KMS-11 (cell line): ENCODE measurements around the gene UQCRHL.

Source experiments
- H2AFZ ChIP-seq: fragments of 200-600 bp; sonication (generic); 2 replicates; pipeline ENCODE4 v1.6.1; 2016; ENCODE audit warnings: antibody characterized with exemption, mixed run types, low read depth
- H3K27ac ChIP-seq: fragments of 200-600 bp; sonication (generic); 2 replicates; pipeline ENCODE4 v1.6.1; 2016; ENCODE audit warnings: mild to moderate bottlenecking, mixed run types
- H3K27me3 ChIP-seq: fragments of 200-600 bp; sonication (generic); 2 replicates; pipeline ENCODE4 v1.6.1; 2017; ENCODE audit warnings: mild to moderate bottlenecking, low read depth, mixed run types, moderate library complexity; ENCODE audit not compliant: insufficient read depth
- H3K36me3 ChIP-seq: fragments of 200-600 bp; sonication (generic); 2 replicates; pipeline ENCODE4 v1.6.1; 2017; ENCODE audit warnings: mild to moderate bottlenecking, mixed run types; ENCODE audit not compliant: insufficient read depth
- H3K4me1 ChIP-seq: fragments of 200-600 bp; sonication (generic); 2 replicates; pipeline ENCODE4 v1.6.1; 2016; ENCODE audit warnings: mild to moderate bottlenecking, low read depth, mixed run types; ENCODE audit not compliant: poor library complexity, severe bottlenecking
- H3K4me2 ChIP-seq: fragments of 200-600 bp; sonication (generic); 2 replicates; pipeline ENCODE4 v1.7.0; 2016; ENCODE audit warnings: mild to moderate bottlenecking, mixed run types
- H3K4me3 ChIP-seq: fragments of 200-600 bp; sonication (generic); IDR thresholded peaks from 2 replicates; pipeline ENCODE4 v1.6.1; 2017; ENCODE audit warnings: low read depth, low read length, mixed read lengths; ENCODE audit not compliant: insufficient read depth
- H3K79me2 ChIP-seq: fragments of 200-600 bp; sonication (generic); 2 replicates; pipeline ENCODE4 v1.6.1; 2016; ENCODE audit warnings: low read depth, mixed run types; ENCODE audit not compliant: insufficient read depth
- H3K9ac ChIP-seq: fragments of 200-600 bp; sonication (generic); 2 replicates; pipeline ENCODE4 v1.6.1; 2016; ENCODE audit warnings: mild to moderate bottlenecking, mixed run types
- H4K20me1 ChIP-seq: fragments of 200-600 bp; sonication (generic); 2 replicates; pipeline ENCODE4 v1.6.1; 2016; ENCODE audit warnings: mild to moderate bottlenecking, mixed run types; ENCODE audit not compliant: insufficient read depth
- TF ChIP-seq, protein P1 (sequence below): fragments of 200-600 bp; sonication (generic); conservative IDR thresholded peaks from 2 replicates; pipeline ENCODE4 v1.6.1; 2017; ENCODE audit warnings: low read depth, mild to moderate bottlenecking, antibody characterized with exemption, low read length, moderate library complexity, mixed read lengths

The UQCRHL gene

DNA sequence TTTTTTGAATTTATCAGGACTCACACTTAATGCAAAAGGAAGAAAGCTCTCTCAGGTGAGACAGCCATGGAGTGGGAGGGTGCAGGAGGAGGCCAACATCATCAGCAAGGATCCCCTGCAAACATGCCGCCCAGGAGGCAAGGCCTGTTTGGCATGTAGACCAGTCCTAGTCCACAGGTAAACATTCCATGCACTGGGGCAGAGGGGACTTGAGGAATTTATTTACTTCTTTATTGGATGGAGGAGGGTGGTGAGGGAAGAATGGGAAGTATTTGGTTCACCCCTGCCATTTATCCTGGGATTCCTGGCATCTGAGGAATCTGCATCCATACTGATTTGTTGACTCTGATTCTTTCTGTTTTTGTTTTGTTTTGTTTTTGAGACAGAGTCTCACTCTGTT is 1.5 kb upstream of the UQCRHL start:
- TF ChIP-seq, protein P1, sequence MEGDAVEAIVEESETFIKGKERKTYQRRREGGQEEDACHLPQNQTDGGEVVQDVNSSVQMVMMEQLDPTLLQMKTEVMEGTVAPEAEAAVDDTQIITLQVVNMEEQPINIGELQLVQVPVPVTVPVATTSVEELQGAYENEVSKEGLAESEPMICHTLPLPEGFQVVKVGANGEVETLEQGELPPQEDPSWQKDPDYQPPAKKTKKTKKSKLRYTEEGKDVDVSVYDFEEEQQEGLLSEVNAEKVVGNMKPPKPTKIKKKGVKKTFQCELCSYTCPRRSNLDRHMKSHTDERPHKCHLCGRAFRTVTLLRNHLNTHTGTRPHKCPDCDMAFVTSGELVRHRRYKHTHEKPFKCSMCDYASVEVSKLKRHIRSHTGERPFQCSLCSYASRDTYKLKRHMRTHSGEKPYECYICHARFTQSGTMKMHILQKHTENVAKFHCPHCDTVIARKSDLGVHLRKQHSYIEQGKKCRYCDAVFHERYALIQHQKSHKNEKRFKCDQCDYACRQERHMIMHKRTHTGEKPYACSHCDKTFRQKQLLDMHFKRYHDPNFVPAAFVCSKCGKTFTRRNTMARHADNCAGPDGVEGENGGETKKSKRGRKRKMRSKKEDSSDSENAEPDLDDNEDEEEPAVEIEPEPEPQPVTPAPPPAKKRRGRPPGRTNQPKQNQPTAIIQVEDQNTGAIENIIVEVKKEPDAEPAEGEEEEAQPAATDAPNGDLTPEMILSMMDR = no peak
- H2AFZ ChIP-seq = no peak overlapping the region
- H3K79me2 ChIP-seq = no peaks in the 10 kb centered on the region
- no peaks in the 10 kb centered on the region for H4K20me1 ChIP-seq
- no peak overlapping the region for H3K4me2 ChIP-seq
- H3K36me3 ChIP-seq = no peaks in the 10 kb centered on the region
- H3K4me1 ChIP-seq = no peaks in the 10 kb centered on the region
- no peak overlapping the region for H3K27ac ChIP-seq
- H3K27me3 ChIP-seq = no peaks in the 10 kb centered on the region
- H3K4me3 ChIP-seq = no peak overlapping the region
- no peak overlapping the region for H3K9ac ChIP-seq

DNA sequence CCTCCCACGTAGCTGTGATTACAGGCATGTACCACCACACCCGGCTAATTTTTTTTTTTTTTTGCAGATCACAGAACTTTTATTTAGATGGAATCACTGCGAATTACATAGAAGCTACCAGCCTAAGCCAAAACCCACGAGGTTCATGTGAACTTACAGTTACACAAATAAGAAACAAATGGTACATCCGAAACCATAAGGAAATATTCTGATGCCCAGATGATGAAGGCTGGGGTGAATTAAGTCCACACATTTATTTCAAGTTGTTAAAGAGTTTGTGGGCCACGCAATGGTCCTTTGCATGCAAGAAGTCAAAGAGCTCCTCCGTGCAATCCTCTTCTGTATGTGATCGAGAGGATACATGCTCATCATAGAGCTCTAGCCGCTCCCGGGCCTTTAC is 328 bp downstream of the UQCRHL start:
- H3K36me3 ChIP-seq = no peaks in the 10 kb centered on the region
- TF ChIP-seq, protein P1 = no peak

DNA sequence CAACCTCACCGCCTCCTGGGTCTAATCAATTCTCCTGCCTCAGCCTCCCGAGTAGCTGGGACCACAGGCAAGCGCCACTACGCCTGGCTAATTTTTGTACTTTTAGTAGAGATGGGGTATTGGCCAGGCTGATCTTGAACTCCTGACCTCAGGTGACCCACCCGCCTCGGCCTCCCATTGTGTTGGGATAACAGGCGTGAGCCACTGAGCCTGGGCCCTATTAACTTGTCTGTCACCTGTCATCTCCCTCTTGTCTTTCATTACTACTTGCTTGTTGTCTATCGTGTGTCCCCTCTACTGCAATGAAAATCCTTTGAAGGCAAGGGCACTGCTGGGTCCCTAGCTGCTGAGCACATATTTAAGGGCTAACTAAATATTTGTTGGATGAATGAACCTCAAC is 3.4 kb downstream of the UQCRHL start:
- H3K36me3 ChIP-seq = no peaks in the 10 kb centered on the region

More for the DNA sequence above, 328 bp downstream of the UQCRHL start:
- H3K27ac ChIP-seq = no peak overlapping the region
- peaks cover 10% of the 10 kb centered on the region for H3K4me1 ChIP-seq
- H2AFZ ChIP-seq = no peak overlapping the region
- no peaks in the 10 kb centered on the region for H3K79me2 ChIP-seq
- H3K4me3 ChIP-seq = no peak overlapping the region
- no peaks in the 10 kb centered on the region for H3K27me3 ChIP-seq
- no peak overlapping the region for H3K4me2 ChIP-seq
- no peak overlapping the region for H3K9ac ChIP-seq
- H4K20me1 ChIP-seq = no peaks in the 10 kb centered on the region

DNA sequence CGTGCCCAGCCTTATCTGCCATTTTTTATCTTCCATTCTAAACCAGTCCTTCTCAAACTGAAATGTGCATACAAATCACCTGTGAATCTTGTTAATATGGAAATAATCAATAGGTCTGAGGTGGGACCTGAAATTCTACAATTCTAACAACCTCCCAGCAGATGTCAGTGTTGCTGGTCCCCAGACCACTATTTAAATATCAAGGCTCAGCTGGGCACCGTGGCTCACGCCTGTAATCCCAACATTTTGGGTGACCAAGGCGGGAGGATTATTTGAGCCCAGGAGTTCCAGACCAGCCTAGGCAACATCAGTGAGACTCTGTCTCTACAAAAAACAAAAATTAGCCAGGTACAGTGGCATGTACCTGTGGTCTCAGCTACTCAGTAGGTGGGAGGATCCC is 4.1 kb downstream of the UQCRHL start:
- Histone ChIP-seq H2AFZ (no peak overlapping the region), H3K36me3 (no peaks in the 10 kb centered on the region), H3K79me2 (no peaks in the 10 kb centered on the region), H3K9ac (no peak overlapping the region), H3K27me3 (no peaks in the 10 kb centered on the region), H3K4me1 (peaks cover 16% of the 10 kb centered on the region), H3K4me3 (no peak overlapping the region), H3K4me2 (no peak overlapping the region), H3K27ac (no peak overlapping the region), H4K20me1 (no peaks in the 10 kb centered on the region)
- TF ChIP-seq, protein P1 = peak; percentile 39; the same call in 1 of the 2 replicates

More for the DNA sequence above, 3.4 kb downstream of the UQCRHL start:
- Histone ChIP-seq H3K27me3 (no peaks in the 10 kb centered on the region), H3K4me3 (no peak overlapping the region), H3K27ac (no peak overlapping the region), H3K9ac (no peak overlapping the region), H3K4me1 (peaks cover 12% of the 10 kb centered on the region), H4K20me1 (no peaks in the 10 kb centered on the region), H2AFZ (no peak overlapping the region), H3K4me2 (no peak overlapping the region), H3K79me2 (no peaks in the 10 kb centered on the region)
- TF ChIP-seq, protein P1 = no peak
